ENCODE data around the gene RAB1A.

RAB1A gene

GRCh38 chr2:65062843-65063825 lies 66.8 kb downstream of the RAB1A start:
- no peak for DNase-seq (ENCODE audit: low read depth in 2 of 3, low spot score in 1 of 3)

- DNase-seq (ENCODE audit: low read depth in 2 of 3, low spot score in 1 of 3) = no peak
Observed at GRCh38 chr2:65061910-65062339, 68.0 kb downstream of the RAB1A start.

- DNase-seq (ENCODE audit: low read depth in 2 of 3, low spot score in 1 of 3) = no peak
Observed at GRCh38 chr2:65061146-65061909, 68.6 kb downstream of the RAB1A start.

GRCh38 chr2:65059071-65059470 lies 70.8 kb downstream of the RAB1A start:
- no peak for DNase-seq (ENCODE audit: low read depth in 2 of 3, low spot score in 1 of 3)

- DNase-seq (ENCODE audit: low read depth in 2 of 3, low spot score in 1 of 3) = peak in 2 of 3 donors; percentile 27 to 47
Observed at GRCh38 chr2:65057391-65058052, 72.4 kb downstream of the RAB1A start.

GRCh38 chr2:65057054-65057375 lies 72.9 kb downstream of the RAB1A start:
- no peak for DNase-seq (ENCODE audit: low read depth in 2 of 3, low spot score in 1 of 3)

- peak; percentile 93 to 94 (median 94) for DNase-seq (ENCODE audit: low read depth in 2 of 3, low spot score in 1 of 3)
Observed at GRCh38 chr2:65056215-65057053, 73.5 kb downstream of the RAB1A start, which contains the start of gene CEP68. Gene CEP68, plus strand, starts transcription at chr2:65056416. Its CDS starts 13,029 bp downstream, at chr2:65069445.

GRCh38 chr2:65055422-65056214 lies 74.3 kb downstream of the RAB1A start:
- DNase-seq (ENCODE audit: low read depth in 2 of 3, low spot score in 1 of 3) = no peak

GRCh38 chr2:65054749-65055421 lies 75.0 kb downstream of the RAB1A start:
- DNase-seq (ENCODE audit: low read depth in 2 of 3, low spot score in 1 of 3) = no peak

GRCh38 chr2:65053199-65053598 lies 76.7 kb downstream of the RAB1A start:
- no peak for DNase-seq (ENCODE audit: low read depth in 2 of 3, low spot score in 1 of 3)

GRCh38 chr2:65050931-65051330 lies 79.0 kb downstream of the RAB1A start:
- DNase-seq (ENCODE audit: low read depth in 2 of 3, low spot score in 1 of 3) = no peak

GRCh38 chr2:65049010-65049639 lies 80.8 kb downstream of the RAB1A start:
- no peak for DNase-seq (ENCODE audit: low read depth in 2 of 3, low spot score in 1 of 3)

- no peak for DNase-seq (ENCODE audit: low read depth in 2 of 3, low spot score in 1 of 3)
Observed at GRCh38 chr2:65046633-65047407, 83.1 kb downstream of the RAB1A start.

- no peak for DNase-seq (ENCODE audit: low read depth in 2 of 3, low spot score in 1 of 3)
Observed at GRCh38 chr2:65045651-65046050, 84.3 kb downstream of the RAB1A start.

GRCh38 chr2:65044097-65044735 lies 85.7 kb downstream of the RAB1A start:
- DNase-seq (ENCODE audit: low read depth in 2 of 3, low spot score in 1 of 3) = no peak

GRCh38 chr2:65043001-65043400 lies 86.9 kb downstream of the RAB1A start:
- DNase-seq (ENCODE audit: low read depth in 2 of 3, low spot score in 1 of 3) = no peak

Data from stimulated activated CD4-positive, alpha-beta T cell treated with anti-CD3 and anti-CD28 coated beads, Interleukin-12 subunit alpha, Interleukin-12 subunit beta, amount 100 ng/mL, for 48 hours (primary cell).